SK-N-MC (cell line): ENCODE results near the gene C4orf50.

Experiments used
- EZH2 ChIP-seq: fragments of 200-600 bp; sonication (generic); IDR thresholded peaks from one replicate; pipeline ENCODE4 v1.6.1; 2017; ENCODE audit warnings: antibody characterized with exemption
- POLR2AphosphoS5 ChIP-seq: IDR thresholded peaks from 2 replicates; pipeline ENCODE4 v1.6.1; 2012; ENCODE audit warnings: mild to moderate bottlenecking, low read depth, low read length, borderline replicate concordance

GRCh38 chr4:5899881-5900280 lies 118.3 kb downstream of the C4orf50 start:
- no peak for TF ChIP-seq POLR2AphosphoS5
- no peak for TF ChIP-seq EZH2
